B cell (primary cell): ENCODE measurements around the gene SHISA2.

Experiments
- EZH2 ChIP-seq: IDR thresholded peaks from 2 replicates; pipeline ENCODE4 v1.6.1; 2012; ENCODE audit warnings: borderline replicate concordance, low read depth, mild to moderate bottlenecking, moderate library complexity, low read length; ENCODE audit not compliant: insufficient read depth, poor library complexity, severe bottlenecking
- TF ChIP-seq, protein P1 (sequence below): fragments of 200-600 bp; IDR thresholded peaks from one replicate; pipeline ENCODE4 v1.8.0; 2022; ENCODE audit warnings: antibody characterized with exemption, mild to moderate bottlenecking

DNA sequence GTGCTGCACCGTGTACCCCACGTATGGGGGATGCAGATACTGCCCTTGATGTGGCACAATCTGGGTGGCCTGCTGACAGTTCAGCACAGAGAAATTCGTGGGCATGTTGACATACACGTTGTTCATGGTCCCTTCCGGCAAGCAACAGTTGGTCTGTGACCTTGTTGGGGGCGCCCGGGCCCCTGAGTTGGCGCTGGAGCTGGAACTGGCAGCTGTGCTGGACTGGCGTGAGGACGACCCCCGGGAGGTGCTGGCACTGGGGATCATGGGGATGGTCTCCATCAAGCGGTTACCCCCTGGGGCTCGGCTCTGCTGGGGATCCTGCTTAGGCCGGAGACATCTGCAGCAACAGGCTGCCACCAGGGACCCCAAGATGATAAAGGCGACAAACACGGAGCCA lies 5.2 kb downstream of the SHISA2 start:
- no peak for TF ChIP-seq EZH2
- TF ChIP-seq, protein P1, sequence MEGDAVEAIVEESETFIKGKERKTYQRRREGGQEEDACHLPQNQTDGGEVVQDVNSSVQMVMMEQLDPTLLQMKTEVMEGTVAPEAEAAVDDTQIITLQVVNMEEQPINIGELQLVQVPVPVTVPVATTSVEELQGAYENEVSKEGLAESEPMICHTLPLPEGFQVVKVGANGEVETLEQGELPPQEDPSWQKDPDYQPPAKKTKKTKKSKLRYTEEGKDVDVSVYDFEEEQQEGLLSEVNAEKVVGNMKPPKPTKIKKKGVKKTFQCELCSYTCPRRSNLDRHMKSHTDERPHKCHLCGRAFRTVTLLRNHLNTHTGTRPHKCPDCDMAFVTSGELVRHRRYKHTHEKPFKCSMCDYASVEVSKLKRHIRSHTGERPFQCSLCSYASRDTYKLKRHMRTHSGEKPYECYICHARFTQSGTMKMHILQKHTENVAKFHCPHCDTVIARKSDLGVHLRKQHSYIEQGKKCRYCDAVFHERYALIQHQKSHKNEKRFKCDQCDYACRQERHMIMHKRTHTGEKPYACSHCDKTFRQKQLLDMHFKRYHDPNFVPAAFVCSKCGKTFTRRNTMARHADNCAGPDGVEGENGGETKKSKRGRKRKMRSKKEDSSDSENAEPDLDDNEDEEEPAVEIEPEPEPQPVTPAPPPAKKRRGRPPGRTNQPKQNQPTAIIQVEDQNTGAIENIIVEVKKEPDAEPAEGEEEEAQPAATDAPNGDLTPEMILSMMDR = no peak
